ENCODE data around the gene IQSEC3. TPM values are rescaled to one million over a fixed set of nuclear protein-coding genes. Genes with fewer than 3 reads are reported as not detected.

Gene IQSEC3
- total RNA-seq, 1 experiment from 2014 or later, result 0.55 TPM

- Histone ChIP-seq H3K4me2 (ENCODE audit: insufficient read depth, insufficient read length, low read length) (no peak overlapping the region), H3K4me1 (ENCODE audit: insufficient read depth, low read length) (no peaks in the 10 kb centered on the region), H2BK12ac (ENCODE audit: insufficient read length, low read depth, low read length) (no peak overlapping the region), H3K27ac (ENCODE audit: insufficient read length, low read depth, low read length) (no peak overlapping the region), H3K79me1 (ENCODE audit: insufficient read depth, low read depth, low read length, poor library complexity, severe bottlenecking) (no peaks in the 10 kb centered on the region), H2BK120ac (ENCODE audit: low read depth, low read length, poor library complexity, severe bottlenecking) (no peak overlapping the region), H3K27me3 (ENCODE audit: insufficient read depth, low read length) (no peaks in the 10 kb centered on the region), H2AFZ (ENCODE audit: low read length) (no peak overlapping the region), H2AK5ac (ENCODE audit: insufficient read length, low read length) (no peak overlapping the region), H3K23ac (ENCODE audit: insufficient read length, low read depth, low read length) (no peak overlapping the region), H4K5ac (ENCODE audit: insufficient read length, low read depth, low read length) (no peak overlapping the region), H3T11ph (ENCODE audit: low read length) (no peak overlapping the region), H3K56ac (ENCODE audit: insufficient read length, low read depth, low read length) (no peak overlapping the region), H3K9me3 (ENCODE audit: control insufficient read depth, low read depth, low read length) (no peaks in the 10 kb centered on the region), H4K20me1 (ENCODE audit: control insufficient read depth, insufficient read depth, insufficient read length) (no peaks in the 10 kb centered on the region), H2BK20ac (ENCODE audit: low read depth, low read length, poor library complexity, severe bottlenecking) (no peak overlapping the region), H3K9ac (ENCODE audit: extremely low read depth, insufficient read length, low read length) (no peak overlapping the region), H2BK5ac (ENCODE audit: insufficient read length, low read length) (no peak overlapping the region), H2BK15ac (ENCODE audit: low read depth, low read length) (no peak overlapping the region), H3K4ac (ENCODE audit: low read depth, low read length) (no peak overlapping the region), H3K23me2 (ENCODE audit: insufficient read length, low read depth, low read length, poor library complexity, severe bottlenecking) (no peaks in the 10 kb centered on the region), H4K8ac (replicated peaks; ENCODE audit: insufficient read length, low read depth, low read length) (no peak overlapping the region), H3K14ac (ENCODE audit: insufficient read depth, low read length) (no peak overlapping the region), H3K18ac (ENCODE audit: insufficient read length, low read depth, low read length) (no peak overlapping the region), H3K79me2 (ENCODE audit: insufficient read depth, low read length) (no peaks in the 10 kb centered on the region), H4K91ac (ENCODE audit: insufficient read length, low read depth, low read length) (no peak overlapping the region)
- Mint-ChIP-seq H3K36me3 (ENCODE audit: insufficient read depth in 1 of 3, low read depth in 3 of 3) (peaks cover 8 to 19% (median 12%) of the 10 kb centered on the region in 3 experiments; a peak in 6 of 7 replicates), H3K27ac (0 out of 7 replicates have a peak overlapping the region, but pooled peaks of 2 of the 3 experiments have one; percentile 6 to 41), H3K27me3 (ENCODE audit: low read depth) (no peaks in the 10 kb centered on the region), H3K4me3 (no peak overlapping the region), H3K4me1 (no peaks in the 10 kb centered on the region), H3K9me3 (no peaks in the 10 kb centered on the region)
- TF ChIP-seq CTCF (conservative IDR thresholded peaks at IDR 0.05), result no peak
- no CpG with 5 or more reads among the region's 18 CpGs for WGBS (ENCODE audit: extremely low coverage, insufficient read length, low lambda C conversion rate)
- DNase-seq, result no peak
Observed at GRCh38 chr12:21301-22189, 45.0 kb upstream of the IQSEC3 start.

Data from H9 (cell line).